Inflammatory macrophage treated with lipopolysaccharide for 4 hours (primary cell): ENCODE results near the gene CYP27B1.

Source experiments
- DNase-seq: peaks from one replicate; pipeline ENCODE4 v3.0.0-alpha.2; 2020

CYP27B1 gene

DNA sequence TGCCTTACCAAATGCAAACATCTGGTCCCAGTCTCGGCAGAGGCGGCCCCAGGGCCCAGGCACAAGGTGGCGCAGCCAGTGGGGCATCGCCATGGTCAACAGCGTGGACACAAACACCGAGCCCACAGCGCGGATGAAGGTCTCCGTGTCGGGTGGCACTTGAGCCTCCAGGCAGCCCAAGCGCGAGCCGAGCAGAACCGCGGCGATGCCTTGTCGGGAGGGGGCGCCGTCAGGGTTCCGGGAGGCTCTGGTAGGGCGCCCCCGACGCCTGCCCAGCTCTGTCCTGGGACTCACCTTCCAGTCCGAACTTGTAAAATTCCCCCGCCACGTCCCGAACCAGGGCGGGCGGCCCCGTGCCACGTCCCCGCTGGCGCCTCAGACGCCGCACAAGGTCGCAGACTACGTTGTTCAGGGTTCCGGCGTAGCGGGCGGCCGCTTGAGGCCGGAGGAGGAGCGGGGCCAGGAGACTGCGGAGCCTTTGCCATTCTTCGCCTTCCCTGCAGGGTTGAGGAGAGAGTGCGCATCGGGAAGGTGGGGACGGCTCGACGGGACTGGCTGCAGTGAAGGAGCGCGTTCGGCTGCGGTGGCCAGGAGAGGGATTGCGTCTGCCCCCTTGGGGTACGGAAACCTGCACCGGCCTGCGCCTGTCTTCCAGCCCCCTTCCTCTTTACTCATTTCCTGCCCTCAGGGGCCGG, 1.7 kb downstream of the CYP27B1 start:
- peak; percentile 38 for DNase-seq

DNA sequence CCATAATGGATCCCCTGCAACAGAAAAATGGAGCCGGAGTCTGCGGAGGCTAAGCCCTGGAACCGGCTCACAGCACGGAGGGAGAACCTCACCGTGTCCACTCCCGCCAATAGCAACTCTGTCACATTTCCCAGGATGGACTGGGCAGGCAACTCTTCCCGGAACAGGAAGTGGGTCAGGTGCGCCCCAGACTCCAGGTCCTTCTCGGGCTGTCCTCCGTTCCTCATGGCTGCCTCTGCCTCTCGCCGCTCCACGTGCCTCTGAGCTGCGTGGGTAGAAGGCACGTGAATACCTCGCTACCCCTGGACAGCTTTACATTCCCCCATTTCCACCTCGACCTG, 2.2 kb downstream of the CYP27B1 start:
- DNase-seq: no peak

DNA sequence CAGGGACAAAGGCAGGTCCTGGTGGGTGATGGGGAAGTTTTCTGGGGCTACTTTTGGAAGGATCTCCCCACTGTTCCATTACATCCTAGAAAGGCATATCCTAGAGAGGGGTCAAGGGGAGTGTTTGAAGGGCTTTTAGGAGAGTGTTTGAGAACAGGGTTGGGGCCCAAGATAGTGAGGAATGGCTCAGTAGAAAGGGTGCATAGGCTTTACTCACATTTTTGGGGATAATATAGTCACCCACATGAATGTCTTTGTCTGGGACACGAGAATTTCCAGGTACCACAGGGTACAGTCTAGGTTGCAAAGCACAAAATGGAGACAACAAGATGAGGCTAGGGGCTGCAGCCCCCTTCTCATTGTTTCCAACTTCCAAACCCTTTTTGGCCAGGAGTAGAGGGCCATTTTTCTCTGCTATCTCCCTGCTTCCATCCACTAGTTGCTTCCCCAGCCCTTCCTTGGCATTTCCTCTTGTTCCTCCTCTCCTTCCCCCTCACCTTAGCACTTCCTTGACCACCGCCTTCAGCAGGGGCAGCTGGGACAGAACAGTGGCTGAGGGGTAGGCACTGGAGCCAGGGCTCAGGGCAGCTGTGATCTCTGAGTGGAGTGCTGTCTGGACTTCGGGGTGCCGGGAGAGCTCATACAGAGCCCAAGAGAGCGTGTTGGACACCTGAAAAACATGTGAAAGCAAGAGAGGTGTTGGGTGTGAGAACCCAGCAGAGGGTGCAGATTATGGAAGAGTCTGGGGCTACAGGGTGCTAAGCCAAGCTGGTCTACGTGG, 2.8 kb downstream of the CYP27B1 start:
- DNase-seq: no peak

DNA sequence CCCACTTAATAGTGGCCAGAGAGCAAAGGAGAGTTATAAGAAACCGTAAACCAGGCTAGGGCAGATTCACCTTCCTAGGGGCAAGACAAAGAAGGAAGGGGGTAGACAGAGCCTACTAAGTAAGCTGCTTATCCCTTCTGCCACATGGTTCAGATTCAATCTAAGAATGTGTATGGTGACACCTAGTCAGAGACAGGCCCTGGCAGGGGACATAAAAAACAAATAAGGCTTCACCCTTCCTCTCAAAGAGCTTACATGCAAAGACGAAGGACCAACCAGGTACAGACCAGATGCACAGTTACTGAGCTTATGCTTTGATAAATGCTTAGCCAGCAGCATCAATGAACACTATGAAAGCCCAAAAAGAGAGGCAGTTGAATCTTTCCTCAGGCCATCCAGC, 4.4 kb downstream of the CYP27B1 start:
- no peak for DNase-seq

DNA sequence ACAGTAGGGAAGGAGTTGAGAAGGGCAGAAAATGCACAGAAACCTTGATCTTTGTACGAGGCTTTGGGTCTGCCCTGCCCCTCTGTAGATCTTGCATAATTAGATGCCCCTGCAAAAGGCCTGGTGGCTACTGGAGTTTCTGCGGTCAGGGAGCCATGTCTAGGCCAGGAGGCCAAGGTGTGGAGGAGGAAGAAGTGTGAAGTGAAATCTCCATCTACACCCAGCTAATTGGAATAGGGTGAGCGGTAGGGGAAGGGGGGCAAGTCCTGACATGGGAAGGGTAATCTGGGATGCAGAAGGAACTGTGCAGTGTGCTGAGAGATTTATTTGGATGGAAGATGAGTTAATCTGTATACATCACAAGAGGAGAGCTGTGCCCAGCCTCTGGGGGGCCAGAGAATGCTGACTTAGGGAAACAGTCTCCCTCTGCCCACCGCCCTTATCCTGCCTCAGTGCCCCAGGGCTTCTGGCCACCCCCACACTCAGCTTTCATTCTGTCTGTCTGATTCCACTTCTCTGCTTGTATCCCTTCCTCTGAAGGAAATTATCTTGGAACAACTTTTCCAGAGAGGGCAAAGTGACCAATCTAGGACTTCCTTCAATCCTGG, 5.4 kb downstream of the CYP27B1 start:
- DNase-seq: no peak

DNA sequence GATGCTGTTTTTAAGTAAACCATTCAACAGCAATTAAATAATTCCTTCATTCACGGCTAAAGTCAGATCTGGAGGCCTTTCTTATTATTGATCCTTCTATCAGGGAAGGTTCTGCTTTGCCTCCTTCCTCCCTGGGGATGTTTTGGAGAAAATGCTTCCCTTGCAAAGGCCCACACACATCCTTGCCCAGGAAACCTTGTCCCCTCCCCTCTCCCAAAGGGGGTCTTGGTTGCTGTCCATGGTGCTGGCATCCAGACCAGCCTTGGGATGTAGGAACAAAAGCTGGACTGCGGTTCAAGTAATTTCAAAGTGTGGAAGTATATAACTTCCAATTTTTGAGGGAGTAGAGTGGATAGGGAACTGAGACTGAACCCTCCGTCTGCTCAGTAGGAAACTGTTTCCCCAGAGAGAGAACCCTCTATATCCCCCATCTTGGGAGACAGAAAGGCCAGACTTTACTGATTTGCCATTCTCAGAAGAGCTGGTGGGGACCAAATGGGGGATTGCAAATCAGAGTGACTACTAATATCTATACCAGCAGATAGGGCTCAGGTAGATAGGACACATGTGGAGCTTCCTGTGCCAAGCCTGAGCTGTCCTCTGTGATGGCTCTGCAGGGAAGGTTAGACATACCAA, 6.4 kb downstream of the CYP27B1 start:
- no peak for DNase-seq

DNA sequence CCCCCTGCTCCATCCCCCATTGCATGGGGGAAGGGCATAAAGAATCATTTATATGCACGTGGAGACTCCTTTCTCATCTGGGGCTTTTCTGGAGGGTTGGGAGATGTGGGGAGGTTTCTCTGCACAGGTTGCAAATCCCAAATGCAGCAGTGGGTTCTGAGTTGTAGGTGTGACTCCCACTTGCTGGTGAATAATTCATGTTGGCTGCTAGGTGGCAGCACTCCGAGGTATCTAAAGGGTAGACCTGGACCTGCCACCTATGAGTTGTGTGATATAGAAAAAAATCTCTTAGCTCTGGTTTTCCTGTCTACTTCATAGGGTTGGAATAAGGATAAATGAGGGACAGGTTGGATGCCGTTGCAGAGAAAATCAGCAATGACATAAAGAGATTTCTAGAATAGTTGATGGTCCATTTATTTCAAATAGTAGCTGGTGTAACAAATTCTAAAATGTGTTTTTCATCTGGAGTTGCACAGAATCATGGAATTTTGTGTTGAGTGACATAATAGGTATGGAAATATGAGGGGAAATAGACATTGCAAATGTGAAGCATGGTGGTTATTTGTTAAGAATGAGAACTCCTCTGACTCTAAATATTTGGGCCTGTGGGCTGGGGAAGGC, 7.4 kb downstream of the CYP27B1 start:
- DNase-seq: no peak

DNA sequence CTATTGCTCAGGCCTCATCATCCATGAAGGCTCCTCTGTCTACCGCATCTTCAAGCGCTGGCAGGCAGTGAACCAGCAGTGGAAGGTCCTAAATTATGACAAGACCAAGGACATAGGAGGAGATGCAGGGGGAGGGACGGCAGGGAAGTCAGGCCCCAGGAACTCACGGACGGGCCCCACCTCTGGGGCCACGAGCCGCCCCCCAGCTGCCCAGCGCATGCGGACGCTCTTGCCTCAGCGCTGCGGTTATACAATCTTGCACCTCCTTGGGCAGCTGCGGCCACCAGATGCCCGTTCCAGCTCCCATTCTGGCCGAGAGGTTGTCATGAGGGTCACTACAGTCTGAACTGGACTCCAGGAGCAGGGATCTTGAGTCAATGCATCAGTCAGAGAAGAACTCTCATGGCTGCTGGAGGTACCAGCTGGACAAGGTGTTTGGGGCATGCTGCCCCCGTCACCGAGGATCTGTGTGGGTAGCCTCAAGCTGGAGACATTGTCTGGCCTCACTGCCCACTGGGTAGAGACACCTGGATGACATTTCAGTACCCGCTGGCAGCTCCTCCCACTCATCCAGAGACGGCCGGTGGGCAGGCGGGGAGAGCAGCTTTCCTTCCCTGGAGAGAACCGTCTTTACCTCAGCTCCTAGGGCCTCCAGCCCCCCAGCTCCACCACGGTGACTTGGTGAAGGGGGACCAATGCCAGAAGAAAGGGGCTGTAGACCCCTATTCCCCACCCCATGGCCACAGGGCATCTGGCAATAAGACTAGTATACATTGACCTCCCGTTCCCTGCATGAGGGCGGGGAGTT, 8.1 kb downstream of the CYP27B1 start:
- DNase-seq: no peak

DNA sequence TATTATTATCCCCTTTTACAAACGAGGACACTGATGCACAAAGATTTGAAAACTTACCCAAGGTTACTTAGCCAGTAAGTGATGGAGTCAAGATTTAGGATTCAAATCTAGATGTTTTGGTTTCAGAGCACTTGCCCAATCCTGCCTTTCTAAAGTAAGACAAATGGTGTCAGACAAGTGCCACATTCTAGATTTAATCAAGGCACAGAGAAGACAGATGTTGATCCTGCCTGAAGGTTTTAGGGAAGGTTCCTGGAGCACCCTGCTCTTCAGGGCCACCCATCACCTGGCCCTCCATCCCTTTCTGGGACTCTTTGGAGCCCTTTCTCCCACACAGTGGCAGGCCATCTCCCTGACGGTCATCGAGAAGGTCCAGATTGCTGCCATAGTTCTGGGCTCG, 9.1 kb downstream of the CYP27B1 start:
- DNase-seq: no peak

DNA sequence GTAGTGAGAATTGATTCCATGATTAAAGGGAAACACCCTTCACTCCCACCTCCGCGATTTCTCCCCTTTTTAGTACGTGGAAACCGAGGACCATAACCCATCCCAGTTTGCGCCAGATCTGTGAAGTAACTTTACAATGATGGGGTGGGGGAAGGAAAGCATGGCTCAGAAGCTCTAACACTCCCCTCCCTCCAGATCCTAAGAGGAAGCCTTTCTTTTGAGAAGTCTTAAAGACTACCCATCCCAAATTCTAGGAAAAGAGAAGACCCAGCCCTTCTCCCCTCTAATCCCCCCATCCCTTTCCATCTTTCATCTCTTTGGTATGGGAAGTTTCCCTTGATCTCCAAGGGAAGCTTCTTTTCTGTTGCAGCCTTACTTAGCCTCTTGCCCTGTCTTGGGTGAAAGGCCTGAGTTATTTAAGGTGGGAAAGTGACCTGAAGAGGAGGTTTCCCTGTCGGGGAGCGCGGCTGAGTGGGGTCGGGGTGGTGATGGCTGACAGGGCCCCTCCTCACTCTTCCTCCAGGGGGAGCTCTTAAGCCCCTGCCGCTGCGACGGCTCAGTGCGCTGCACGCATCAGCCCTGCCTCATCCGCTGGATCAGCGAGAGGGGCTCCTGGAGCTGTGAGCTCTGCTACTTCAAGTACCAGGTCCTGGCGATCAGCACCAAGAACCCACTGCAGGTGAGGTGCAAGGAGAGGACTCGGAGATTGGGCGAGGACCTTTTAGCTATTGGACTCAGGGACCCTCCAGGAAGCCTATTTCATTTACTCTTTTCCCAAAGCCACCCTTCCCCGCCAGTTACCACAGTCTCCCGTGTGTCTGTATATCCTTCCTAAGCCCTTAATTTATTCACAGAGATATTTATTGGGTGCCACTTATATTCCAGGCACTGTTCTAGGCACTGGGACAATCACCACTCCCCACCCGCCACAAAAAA, 10.2 kb downstream of the CYP27B1 start:
- peak; percentile 69 for DNase-seq

DNA sequence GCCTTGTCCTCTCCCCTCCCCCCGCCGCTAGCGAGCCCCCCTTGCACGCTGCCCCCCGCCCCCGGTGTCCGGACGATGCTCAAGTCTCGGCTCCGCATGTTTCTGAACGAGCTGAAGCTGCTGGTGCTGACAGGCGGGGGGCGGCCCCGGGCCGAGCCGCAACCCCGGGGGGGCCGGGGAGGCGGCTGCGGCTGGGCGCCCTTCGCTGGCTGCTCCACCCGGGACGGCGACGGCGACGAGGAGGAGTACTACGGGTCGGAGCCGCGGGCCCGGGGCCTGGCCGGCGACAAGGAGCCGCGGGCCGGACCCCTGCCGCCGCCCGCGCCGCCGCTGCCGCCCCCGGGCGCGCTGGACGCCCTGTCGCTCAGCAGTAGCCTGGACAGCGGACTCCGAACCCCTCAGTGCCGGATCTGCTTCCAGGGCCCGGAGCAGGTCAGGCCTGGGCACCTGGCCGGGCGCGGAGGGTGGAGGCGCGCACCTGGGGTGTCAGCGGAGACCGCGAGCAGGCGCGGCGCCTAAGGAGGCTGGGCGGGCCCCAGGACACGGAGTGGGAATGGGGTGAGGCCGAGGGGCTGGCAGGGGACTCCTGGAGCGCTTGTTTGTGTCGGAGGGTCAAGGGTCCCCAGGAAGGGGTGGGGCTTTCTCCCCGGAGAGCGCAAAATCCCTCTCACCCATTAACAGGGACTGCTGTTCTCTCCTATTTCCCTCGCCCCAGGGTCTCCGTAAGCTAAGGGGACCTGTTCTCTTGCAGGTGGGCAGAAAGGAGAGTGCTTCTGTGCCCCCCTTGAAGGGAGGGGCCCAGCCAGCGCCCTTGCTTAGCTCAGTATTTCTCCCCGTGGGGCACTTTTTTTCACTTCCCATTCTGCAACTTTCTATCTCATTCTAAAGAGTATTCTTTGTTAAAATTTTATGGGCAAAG, 11.2 kb downstream of the CYP27B1 start:
- DNase-seq: no peak

DNA sequence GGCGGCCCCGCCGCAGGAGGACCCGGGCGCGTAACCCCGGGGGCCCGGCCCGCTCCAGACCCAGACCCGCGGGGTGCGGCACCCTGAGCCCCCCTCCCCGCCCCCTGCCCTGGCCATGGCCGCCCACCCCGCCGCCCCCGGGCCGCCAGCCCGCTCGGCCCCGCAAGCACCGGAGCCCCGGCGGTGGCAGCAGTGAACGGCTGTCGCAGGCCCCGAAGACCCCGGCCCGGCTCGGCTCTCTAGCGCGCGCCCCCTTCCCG, 11.8 kb downstream of the CYP27B1 start:
- DNase-seq: no peak

DNA sequence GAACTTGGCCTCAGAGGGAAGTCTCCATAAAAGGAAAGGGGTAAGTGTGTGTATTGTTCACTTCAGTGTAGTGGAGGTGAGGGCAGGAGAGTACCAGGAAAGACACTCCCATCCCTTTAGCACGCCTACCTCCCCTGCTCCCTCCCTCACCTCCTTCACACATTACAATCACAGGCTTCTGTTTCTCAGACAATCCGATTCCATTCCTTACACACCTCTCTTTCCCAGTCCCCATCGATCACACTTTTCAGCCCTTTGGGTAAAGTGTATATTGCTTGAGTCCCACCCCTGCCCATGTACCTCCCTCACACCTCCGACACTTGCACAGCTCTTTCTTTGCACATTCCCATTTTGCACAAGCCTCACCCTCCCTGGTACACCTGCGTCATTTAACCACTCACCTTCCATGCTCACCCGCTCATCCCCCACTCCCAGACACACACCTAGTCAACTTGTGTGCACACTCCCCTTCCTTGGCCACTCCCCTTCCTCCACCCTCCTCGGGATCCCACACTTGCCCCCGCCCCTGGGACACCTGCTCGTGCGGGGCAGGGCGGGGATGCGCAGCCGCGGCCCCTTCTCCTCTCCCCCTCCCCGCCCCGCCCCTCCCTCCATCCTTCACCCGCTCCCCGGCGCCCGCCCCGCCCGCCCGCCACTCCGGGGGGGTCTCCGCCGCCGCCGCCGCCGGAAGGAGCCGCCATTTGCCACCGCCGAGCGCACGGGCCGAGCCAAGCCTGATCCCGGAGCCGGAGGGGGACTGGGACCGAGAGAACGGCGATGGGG, 12.3 kb downstream of the CYP27B1 start, which contains the start of gene MARCHF9:
Gene MARCHF9, plus strand, starts transcription at position 693 of the 783 bp plus-strand sequence. CDS start 426 bp downstream, outside the sequence.
- no peak for DNase-seq

DNA sequence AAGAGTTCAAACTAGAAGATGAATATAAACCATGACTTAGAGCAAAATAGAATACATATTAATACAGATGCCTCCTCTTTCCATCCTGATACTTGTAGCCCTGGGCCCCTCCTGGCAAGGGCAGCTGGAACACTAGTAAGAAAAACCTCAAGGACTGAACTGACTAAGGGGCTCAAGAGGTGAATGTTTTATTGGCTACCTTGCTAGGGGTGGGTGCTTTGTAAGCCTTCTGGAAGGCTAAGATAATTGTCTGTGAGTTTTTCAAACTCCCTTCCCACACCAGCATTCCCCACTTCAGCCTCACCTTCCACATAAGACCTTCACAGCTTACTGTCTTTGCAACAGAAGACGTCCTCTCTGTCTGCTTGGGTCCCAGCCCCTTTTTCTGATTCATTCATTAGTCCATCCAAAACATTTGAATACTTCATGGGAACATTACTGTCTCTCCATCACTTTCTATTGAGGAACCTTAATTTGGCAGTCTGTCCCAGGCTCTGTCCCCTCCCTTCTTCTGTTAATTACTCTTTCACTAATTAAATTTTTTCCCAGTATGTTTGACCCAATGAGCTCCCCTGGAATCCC, 13.0 kb downstream of the CYP27B1 start:
- no peak for DNase-seq

DNA sequence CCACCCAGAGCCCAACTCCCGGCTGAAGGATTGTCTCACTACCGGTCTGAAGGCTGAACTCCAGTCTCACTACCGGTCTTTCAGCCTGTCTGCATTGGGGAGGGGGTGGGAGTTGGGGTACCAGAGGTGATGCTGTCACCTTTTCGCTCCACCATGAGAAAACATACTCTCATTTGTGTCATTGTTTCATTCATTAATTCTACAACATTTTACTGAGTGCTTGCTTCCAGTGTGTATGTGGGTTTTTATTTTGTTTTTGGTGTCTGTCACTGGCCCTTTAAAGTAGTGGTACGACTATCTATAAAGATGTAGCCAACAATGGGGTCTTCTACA, 14.2 kb downstream of the CYP27B1 start:
- DNase-seq: no peak

DNA sequence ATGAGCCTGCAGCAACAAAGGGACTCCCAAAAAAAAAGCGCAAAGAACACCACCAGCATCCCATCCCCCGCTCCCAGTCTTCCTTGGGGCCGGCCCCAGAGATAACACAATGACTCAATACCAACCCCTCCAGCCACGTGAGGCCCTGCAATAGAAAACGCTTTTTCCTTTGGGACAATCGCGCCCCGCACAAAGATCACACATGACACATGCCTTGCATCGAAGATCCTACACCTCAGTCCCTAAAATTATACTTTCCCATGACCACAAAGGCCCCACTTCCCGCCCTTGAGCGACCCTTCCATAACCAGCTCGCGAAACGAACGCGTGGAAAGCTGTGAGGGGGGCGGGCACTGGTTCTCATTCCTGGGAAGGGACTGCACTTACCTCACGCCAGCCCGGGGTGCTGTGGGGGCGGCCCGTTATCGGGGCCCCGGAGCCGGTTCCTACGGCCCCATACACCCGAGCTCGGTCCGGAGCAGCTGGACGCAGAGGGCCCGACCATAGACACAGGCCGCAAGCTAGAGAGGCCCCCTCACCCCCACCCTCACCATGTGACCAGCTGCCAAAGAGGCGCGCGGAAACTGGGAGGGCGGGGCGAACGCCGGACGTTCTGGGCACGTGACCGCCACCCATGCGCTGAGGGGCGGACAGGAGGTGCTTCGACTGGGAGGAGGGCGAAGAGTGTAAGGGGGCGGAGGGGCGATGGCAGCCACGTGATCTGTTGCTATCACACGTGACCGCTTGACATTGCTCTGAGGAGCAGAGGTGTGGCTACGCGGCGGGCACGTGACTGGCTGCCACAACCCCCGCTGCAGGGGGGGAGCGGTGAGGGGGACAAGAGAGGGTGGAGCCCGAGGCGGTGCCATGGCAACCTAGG, 14.8 kb downstream of the CYP27B1 start, which contains the start of gene CDK4:
Gene CDK4, minus strand, starts transcription at position 523 of the 880 bp plus-strand sequence. CDS start 593 bp downstream, outside the sequence.
- DNase-seq: peak; percentile 98

DNA sequence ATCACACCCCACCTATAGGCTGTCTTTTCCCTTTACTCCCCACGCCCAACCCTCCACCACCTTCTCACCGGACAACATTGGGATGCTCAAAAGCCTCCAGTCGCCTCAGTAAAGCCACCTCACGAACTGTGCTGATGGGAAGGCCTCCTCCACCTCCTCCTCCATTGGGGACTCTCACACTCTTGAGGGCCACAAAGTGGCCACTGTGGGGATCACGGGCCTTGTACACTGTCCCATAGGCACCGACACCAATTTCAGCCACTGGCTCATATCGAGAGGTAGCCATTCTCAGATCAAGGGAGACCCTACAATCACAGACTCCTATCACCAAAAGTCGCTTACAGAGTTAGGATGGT, 15.5 kb downstream of the CYP27B1 start:
- DNase-seq: no peak
